Activated CD8-positive, alpha-beta T cell treated with anti-CD3 and anti-CD28 coated beads for 36 hours (primary cell): ENCODE results near the gene DDT. TPM values are rescaled to one million over a fixed set of nuclear protein-coding genes. Genes with fewer than 3 reads are reported as not detected.
"Not testable (repeated sequence)": the region's sequence is repeated elsewhere in the genome, so short reads cannot be mapped to it uniquely, and the experiment has no call there.

Experiments
- ATAC-seq: fragments of 200-7000 bp; cut with Tn5 transposase; one replicate; pipeline ENCODE4 v1.10.0; 2021; ENCODE audit warnings: mild to moderate bottlenecking, moderate library complexity
- CTCF ChIA-PET: fragments of 350-600 bp; sonication (Branson Sonifier 250); formaldehyde crosslinking; loops from one replicate; lab custom pipeline; 2021; ENCODE audit warnings: antibody characterized with exemption; lab: Charles Lee
- POLR2A ChIA-PET: fragments of 350-600 bp; sonication (Branson Sonifier 250); formaldehyde crosslinking; loops from one replicate; lab custom pipeline; 2021; ENCODE audit warnings: antibody characterized with exemption; lab: Charles Lee
- DNase-seq: peaks from one replicate; pipeline ENCODE4 v3.0.0-alpha.2; 2020
- H3K27ac Mint-ChIP-seq: one replicate; pipeline ENCODE4 v1.8.0; 2021; ENCODE audit warnings: mild to moderate bottlenecking, mixed read lengths
- H3K27me3 Mint-ChIP-seq: one replicate; pipeline ENCODE4 v1.8.0; 2021; ENCODE audit warnings: mixed read lengths
- H3K36me3 Mint-ChIP-seq: one replicate; pipeline ENCODE4 v1.8.0; 2021; ENCODE audit warnings: low read depth, mixed read lengths
- H3K4me1 Mint-ChIP-seq: one replicate; pipeline ENCODE4 v1.8.0; 2021; ENCODE audit warnings: low read depth, mixed read lengths
- H3K4me3 Mint-ChIP-seq: one replicate; pipeline ENCODE4 v1.8.0; 2021; ENCODE audit warnings: mild to moderate bottlenecking, moderate library complexity, mixed read lengths
- H3K9me3 Mint-ChIP-seq: one replicate; pipeline ENCODE4 v1.8.0; 2021; ENCODE audit warnings: mixed read lengths
- intact Hi-C: fragments of 100-400 bp; cut with micrococcal nuclease; formaldehyde crosslinking; loops from one replicate; pipeline ENCODE4 v1.10.0; 2022
- total RNA-seq, 2 experiments: library from RNA; stranded (reverse); gene quantifications; one replicate each; pipeline ENCODE4 v1.2.3, GENCODE V29; 2021
- TF ChIP-seq, protein P1 (sequence below): fragments of 200-600 bp; IDR thresholded peaks from one replicate; pipeline ENCODE4 v1.8.0; 2022; ENCODE audit warnings: antibody characterized with exemption, mild to moderate bottlenecking

DDT gene
- total RNA-seq, 2 experiments from 2014 or later, result 116 to 119 TPM

DNA sequence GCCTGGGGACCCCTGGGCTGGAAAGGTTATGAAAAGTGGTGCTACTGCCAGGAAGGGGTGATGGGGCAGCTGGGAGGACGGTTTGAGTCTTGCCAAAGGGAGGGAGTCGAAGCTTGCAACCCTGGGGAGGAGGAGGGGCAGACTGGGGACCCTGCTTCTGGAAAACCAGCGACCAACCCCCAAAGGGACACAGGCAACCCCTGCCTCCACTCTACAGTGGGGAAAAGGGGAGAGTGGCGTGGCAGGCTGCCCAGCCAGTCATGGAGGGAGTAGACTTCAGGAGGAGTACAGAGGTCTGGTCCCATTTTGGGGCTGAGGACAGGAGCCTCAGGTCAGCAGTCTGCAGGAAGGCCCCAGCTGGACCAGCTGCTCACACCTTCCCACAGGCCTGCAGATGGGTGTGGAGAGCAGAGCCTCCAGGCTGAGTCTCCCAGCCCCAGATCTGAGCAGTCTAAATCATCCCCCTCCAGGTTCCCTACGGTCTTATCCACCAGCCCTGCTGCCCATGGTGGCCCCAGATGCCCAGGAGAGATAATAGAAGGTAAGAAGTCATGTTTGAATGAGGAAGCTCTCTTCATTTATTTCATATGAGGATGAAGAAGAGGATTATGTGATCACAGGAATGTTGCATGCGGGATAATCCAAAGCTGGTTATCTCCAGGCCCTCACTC, 3.3 kb downstream of the DDT start:
- peak overlapping the region; percentile 15 for H3K27ac Mint-ChIP-seq
- peaks cover 28% of the 10 kb centered on the region for H3K36me3 Mint-ChIP-seq
- no peaks in the 10 kb centered on the region for H3K9me3 Mint-ChIP-seq
- no peak for ATAC-seq
- CTCF ChIA-PET, result no interaction called here
- POLR2A ChIA-PET, result interaction anchor here (1.1 to 1.7 kb wide), 2 partner anchors 41 to 44 kb away, joined by 3 to 4 read pairs; no protein-coding TSS in a partner anchor
- peaks cover 21% of the 10 kb centered on the region for H3K4me1 Mint-ChIP-seq
- no peak for DNase-seq
- no peak overlapping the region for H3K4me3 Mint-ChIP-seq
- no peaks in the 10 kb centered on the region for H3K27me3 Mint-ChIP-seq
- intact Hi-C loops, result no loop called here
- TF ChIP-seq, protein P1, sequence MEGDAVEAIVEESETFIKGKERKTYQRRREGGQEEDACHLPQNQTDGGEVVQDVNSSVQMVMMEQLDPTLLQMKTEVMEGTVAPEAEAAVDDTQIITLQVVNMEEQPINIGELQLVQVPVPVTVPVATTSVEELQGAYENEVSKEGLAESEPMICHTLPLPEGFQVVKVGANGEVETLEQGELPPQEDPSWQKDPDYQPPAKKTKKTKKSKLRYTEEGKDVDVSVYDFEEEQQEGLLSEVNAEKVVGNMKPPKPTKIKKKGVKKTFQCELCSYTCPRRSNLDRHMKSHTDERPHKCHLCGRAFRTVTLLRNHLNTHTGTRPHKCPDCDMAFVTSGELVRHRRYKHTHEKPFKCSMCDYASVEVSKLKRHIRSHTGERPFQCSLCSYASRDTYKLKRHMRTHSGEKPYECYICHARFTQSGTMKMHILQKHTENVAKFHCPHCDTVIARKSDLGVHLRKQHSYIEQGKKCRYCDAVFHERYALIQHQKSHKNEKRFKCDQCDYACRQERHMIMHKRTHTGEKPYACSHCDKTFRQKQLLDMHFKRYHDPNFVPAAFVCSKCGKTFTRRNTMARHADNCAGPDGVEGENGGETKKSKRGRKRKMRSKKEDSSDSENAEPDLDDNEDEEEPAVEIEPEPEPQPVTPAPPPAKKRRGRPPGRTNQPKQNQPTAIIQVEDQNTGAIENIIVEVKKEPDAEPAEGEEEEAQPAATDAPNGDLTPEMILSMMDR, result no peak

DNA sequence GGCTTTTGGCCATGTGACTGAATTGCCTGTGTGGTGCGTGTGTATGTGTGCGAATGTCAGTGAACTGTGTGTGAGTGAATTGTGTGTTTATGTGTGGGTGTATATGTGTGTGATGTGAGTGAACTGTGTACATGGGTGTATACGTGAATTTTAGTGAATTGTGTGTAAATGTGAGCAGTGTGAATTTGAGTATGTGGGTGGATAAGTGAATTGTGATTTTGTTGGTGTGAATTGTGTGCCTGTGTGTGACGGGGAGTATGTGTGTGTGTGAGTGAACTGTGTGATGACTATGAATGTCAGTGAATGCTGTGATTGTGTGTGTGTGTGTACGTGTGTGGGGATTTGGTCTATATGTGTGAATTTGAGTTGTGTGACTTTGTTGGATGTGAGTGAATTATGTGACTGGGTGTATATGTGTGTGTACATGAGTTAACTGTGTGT, 4.0 kb downstream of the DDT start:
- Mint-ChIP-seq H3K27me3 (no peaks in the 10 kb centered on the region), H3K36me3 (peaks cover 28% of the 10 kb centered on the region), H3K4me1 (peaks cover 21% of the 10 kb centered on the region), H3K27ac (peak overlapping the region; percentile 6), H3K4me3 (no peak overlapping the region), H3K9me3 (no peaks in the 10 kb centered on the region)
- ChIA-PET POLR2A (interaction anchor here (1.1 kb wide), 1 partner anchor 40 kb away, joined by 3 read pairs; no protein-coding TSS in a partner anchor), CTCF (no interaction called here)
- TF ChIP-seq, protein P1, result no peak
- ATAC-seq, result no peak
- DNase-seq, result no peak
- intact Hi-C loops, result no loop called here

DNA sequence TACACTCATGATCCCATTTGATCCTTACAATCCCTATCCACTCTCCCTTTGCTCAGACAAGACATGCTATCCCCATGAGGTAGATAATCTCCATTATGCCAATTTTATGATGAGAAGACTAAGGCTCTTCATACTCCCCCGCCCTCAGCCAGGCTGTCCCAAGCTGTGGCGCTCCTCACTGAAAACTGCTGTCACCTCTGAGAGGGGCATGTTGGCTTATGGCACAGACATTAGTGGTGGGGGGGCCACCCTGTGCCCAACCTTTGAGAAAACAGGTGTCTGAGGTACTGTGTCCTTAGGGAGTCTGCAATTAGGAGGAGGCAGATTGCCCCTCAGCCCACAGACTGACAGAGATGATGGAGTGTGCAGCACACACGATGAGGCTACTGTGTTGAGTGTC, 5.2 kb downstream of the DDT start:
- H3K36me3 Mint-ChIP-seq, result peaks cover 28% of the 10 kb centered on the region
- no peak overlapping the region for H3K27ac Mint-ChIP-seq
- no peak overlapping the region for H3K4me3 Mint-ChIP-seq
- intact Hi-C loops, result no loop called here
- H3K9me3 Mint-ChIP-seq, result no peaks in the 10 kb centered on the region
- POLR2A ChIA-PET, result no interaction called here
- DNase-seq (no peak), ATAC-seq (no peak)
- H3K4me1 Mint-ChIP-seq, result peaks cover 21% of the 10 kb centered on the region
- TF ChIP-seq, protein P1, result no peak
- CTCF ChIA-PET, result no interaction called here
- H3K27me3 Mint-ChIP-seq, result no peaks in the 10 kb centered on the region

DNA sequence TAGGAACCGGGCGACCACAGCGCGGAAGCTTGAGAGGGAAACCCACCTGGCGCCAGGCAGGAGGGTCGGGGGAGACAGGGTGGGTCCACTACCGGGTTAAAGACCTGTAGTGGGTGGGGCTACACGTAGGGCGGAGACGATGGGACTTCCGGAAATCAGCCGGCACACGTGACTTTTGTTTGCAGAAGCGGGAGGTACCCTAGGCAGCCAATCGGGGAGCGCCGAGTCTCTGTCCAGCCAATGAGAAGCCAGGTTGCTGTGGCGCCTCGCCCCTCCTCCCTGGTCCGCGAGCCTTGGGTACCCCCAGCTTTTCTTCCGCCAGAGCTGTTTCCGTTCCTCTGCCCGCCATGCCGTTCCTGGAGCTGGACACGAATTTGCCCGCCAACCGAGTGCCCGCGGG, 7.7 kb downstream of the DDT start, which contains the start of gene DDTL:
DDTL (plus strand) TSS at position 321 of the 400 bp plus-strand sequence; CDS start at position 348, 27 bp downstream.
- peaks cover 23% of the 10 kb centered on the region for H3K36me3 Mint-ChIP-seq
- DNase-seq, POLR2A ChIA-PET, CTCF ChIA-PET, intact Hi-C loops, H3K9me3 Mint-ChIP-seq, H3K4me3 Mint-ChIP-seq, H3K27ac Mint-ChIP-seq, H3K27me3 Mint-ChIP-seq: not testable (repeated sequence)
- H3K4me1 Mint-ChIP-seq, result peaks cover 16% of the 10 kb centered on the region
- peak; percentile 98 for ATAC-seq

DNA sequence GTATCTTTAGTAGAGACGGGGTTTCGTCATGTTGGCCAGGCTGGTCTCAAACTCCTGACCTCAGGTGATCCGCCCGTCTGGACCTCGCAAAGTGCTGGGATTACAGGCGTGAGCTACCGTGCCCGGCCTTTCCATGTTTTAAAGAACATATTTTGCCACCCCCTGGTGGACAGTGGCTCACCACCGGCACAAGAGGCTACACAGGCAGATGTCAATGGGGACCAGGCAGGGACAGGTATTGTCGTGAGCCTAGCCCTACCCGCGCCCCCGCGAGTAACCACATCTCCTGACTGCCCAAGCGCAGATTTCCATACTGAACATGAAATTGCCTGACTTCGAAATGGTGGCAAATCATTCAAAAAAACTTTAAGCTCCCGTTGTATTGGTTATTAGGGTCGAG, 8.1 kb downstream of the DDT start:
- POLR2A ChIA-PET, result not testable (repeated sequence)

DNA sequence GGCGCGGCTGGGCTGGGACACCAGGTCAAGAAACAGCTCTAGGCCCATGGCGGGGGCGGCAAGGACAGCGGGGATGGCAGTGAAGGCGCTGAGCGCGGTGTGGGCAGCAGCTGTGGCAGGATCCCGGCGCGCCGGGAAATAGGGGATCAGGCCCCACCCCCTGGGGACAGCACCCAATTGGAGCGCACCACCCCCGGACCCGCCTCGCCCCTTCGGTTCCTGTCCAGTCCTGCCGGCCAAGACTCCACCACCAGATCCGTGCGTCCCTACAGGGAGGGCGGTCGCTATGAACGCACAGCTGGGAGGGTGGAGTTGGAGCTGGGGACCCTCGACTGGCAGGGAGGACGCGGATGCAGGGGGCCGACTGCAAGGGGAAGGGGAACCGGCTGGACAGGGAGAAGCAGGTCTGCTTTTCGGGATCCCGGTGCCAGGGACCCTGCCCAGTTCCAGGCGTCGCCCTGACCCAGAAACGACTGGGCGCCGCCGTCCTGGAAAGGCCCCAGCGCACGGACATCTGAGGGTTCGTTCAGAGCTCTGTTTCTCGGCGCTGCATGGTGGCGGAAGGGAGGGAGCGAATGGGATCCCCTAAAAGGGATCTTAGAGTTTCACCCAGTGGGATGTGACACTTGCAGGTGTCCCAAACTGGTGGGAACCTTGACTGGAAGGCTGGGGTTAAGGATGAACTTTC, 13.0 kb downstream of the DDT start, which contains the start of gene GSTT2B:
GSTT2B (minus strand) TSS at position 112 of the 688 bp plus-strand sequence; CDS start at position 48, 64 bp downstream.
- H3K4me1 Mint-ChIP-seq, POLR2A ChIA-PET, H3K9me3 Mint-ChIP-seq, intact Hi-C loops, DNase-seq, ATAC-seq, H3K27me3 Mint-ChIP-seq, CTCF ChIA-PET, H3K27ac Mint-ChIP-seq, H3K36me3 Mint-ChIP-seq, H3K4me3 Mint-ChIP-seq: not testable (repeated sequence)

More for the DNA sequence above, 8.1 kb downstream of the DDT start:
- H3K9me3 Mint-ChIP-seq, H3K27ac Mint-ChIP-seq, intact Hi-C loops, CTCF ChIA-PET, H3K27me3 Mint-ChIP-seq, H3K4me3 Mint-ChIP-seq, DNase-seq: not testable (repeated sequence)
- Mint-ChIP-seq H3K4me1 (peaks cover 12% of the 10 kb centered on the region), H3K36me3 (peaks cover 18% of the 10 kb centered on the region)
- ATAC-seq, result peak; percentile 38
